K562 (cell line): ENCODE data around the gene SLC25A34. TPM values are rescaled to one million over a fixed set of nuclear protein-coding genes. Genes with fewer than 3 reads are reported as not detected.

ENCODE experiments used
- ATAC-seq: fragments of 200-7000 bp; cut with Tn5 transposase; 3 replicates; pipeline ENCODE4 v1.9.1; 2020; ENCODE audit warnings: moderate library complexity
- BruUV-seq: library from RNA; stranded (reverse); fragments of 400-500 nt; replicated peaks from 2 replicates; lab custom pipeline; 2021; lab: Mats Ljungman, UMichigan
- CTCF ChIA-PET: fragments of 300-600 bp; formaldehyde crosslinking; extraction: SDS; loops from one replicate; lab custom pipeline; 2021; ENCODE audit warnings: low intra/inter-chr PET ratio; lab: Yijun Ruan, JAX
- POLR2A ChIA-PET: fragments of 300-600, 350-650 bp; sonication (Branson Sonifier 250); formaldehyde crosslinking; extraction: SDS; loops from one replicate; lab custom pipeline; 2021; ENCODE audit warnings: antibody characterized with exemption, inconsistent platforms; lab: Yijun Ruan, JAX
- DNase-seq, 4 experiments: peaks; one replicate each; pipeline versions ENCODE4 v3.0.0 to v3.0.0-alpha.2; 2011 to 2018; ENCODE audit warnings: low spot score in 3 of 4, mixed read lengths in 3 of 4; ENCODE audit errors: extremely low read depth in 1 of 4
- FAIRE-seq: peaks from 2 replicates; lab custom pipeline; 2011; peaks lifted over from hg19 to GRCh38; lab: Jason Lieb, UNC
- H2AFZ ChIP-seq: 2 replicates; pipeline ENCODE4 v1.6.0; 2011; ENCODE audit warnings: low read depth, low read length, control low read depth, inconsistent platforms
- H3K27ac ChIP-seq: fragments of 200-600 bp; 3 replicates; pipeline ENCODE4 v1.8.0; 2011; ENCODE audit warnings: low read depth, mild to moderate bottlenecking, control low read depth, inconsistent platforms, low read length, moderate library complexity, mixed read lengths; ENCODE audit errors: extremely low read depth
- H3K27me3 ChIP-seq, 2 experiments: fragments of 300-600 bp in 1 of 2; 2 replicates in 1 of 2; 3 replicates in 1 of 2; pipeline versions ENCODE4 v1.6.0 to v1.8.0; 2011; ENCODE audit warnings: inconsistent platforms in 2 of 2, low read length in 2 of 2, mild to moderate bottlenecking in 1 of 2, mixed read lengths in 1 of 2, moderate library complexity in 1 of 2; ENCODE audit not compliant: control insufficient read depth in 2 of 2, insufficient read depth in 2 of 2
- H3K36me3 ChIP-seq: fragments of 300-600 bp; 3 replicates; pipeline ENCODE4 v1.8.0; 2011; ENCODE audit warnings: mild to moderate bottlenecking, low read length, inconsistent platforms; ENCODE audit not compliant: control insufficient read depth, insufficient read depth
- H3K4me1 ChIP-seq, 2 experiments: fragments of 200-600 bp in 1 of 2; replicated peaks in 1 of 2; 2 replicates in 1 of 2; 3 replicates in 1 of 2; pipeline versions ENCODE4 v1.5.1 to v1.8.0; 2011; ENCODE audit warnings: inconsistent platforms in 2 of 2, low read length in 2 of 2, mild to moderate bottlenecking in 1 of 2, mixed read lengths in 1 of 2, moderate library complexity in 1 of 2; ENCODE audit not compliant: control insufficient read depth in 2 of 2, insufficient read depth in 2 of 2
- H3K4me2 ChIP-seq: 2 replicates; pipeline ENCODE4 v1.6.1; 2011; ENCODE audit warnings: low read length, control low read depth, inconsistent platforms, mixed read lengths; ENCODE audit not compliant: insufficient read depth
- H3K4me3 ChIP-seq: fragments of 200-600 bp; sonication (generic), shearing (Covaris generic); 2 replicates; pipeline ENCODE4 v1.5.1; 2016; ENCODE audit warnings: control low read depth, inconsistent platforms
- H3K79me2 ChIP-seq: fragments of 200-600 bp; 3 replicates; pipeline ENCODE4 v1.8.0; 2011; ENCODE audit warnings: low read length, inconsistent platforms; ENCODE audit not compliant: control insufficient read depth, insufficient read depth
- H3K9ac ChIP-seq, 2 experiments: 2 replicates each; pipeline versions ENCODE4 v1.6.0 to v1.6.1; 2011; ENCODE audit warnings: low read depth in 2 of 2, low read length in 2 of 2, control low read depth in 1 of 2, inconsistent platforms in 1 of 2, mild to moderate bottlenecking in 1 of 2, mixed read lengths in 1 of 2; ENCODE audit not compliant: insufficient read depth in 1 of 2
- H3K9me1 ChIP-seq: one replicate; pipeline ENCODE4 v1.6.0; 2011; ENCODE audit warnings: inconsistent platforms, mild to moderate bottlenecking, low read length, moderate library complexity; ENCODE audit not compliant: control insufficient read depth, insufficient read depth
- H3K9me3 ChIP-seq: replicated peaks from 2 replicates; pipeline ENCODE4 v1.5.1; 2011; ENCODE audit warnings: low read depth, low read length, inconsistent platforms; ENCODE audit not compliant: control insufficient read depth, insufficient read depth
- H4K20me1 ChIP-seq: replicated peaks from 2 replicates; pipeline ENCODE4 v1.6.1; 2011; ENCODE audit warnings: low read length, inconsistent platforms, mixed read lengths; ENCODE audit not compliant: control insufficient read depth, insufficient read depth
- CBFA2T2 ChIP-seq: fragments of 450-650 bp; conservative IDR thresholded peaks from 2 replicates; pipeline ENCODE4 v1.6.1; 2017; ENCODE audit warnings: mild to moderate bottlenecking
- FOXP4 ChIP-seq: sonication (generic); formaldehyde crosslinking; IDR thresholded peaks from 2 replicates; pipeline ENCODE4 v1.8.0; 2022; ENCODE audit warnings: mild to moderate bottlenecking, missing genetic modification reagents, borderline replicate concordance
- HNRNPK ChIP-seq: fragments of 200-400 bp; formaldehyde crosslinking; IDR thresholded peaks from one replicate; pipeline ENCODE4 v1.6.1; 2018; ENCODE audit warnings: mild to moderate bottlenecking, low read depth, low read length; ENCODE audit not compliant: poor library complexity, severe bottlenecking
- SRF ChIP-seq, 2 experiments: fragments of 250-450, 450-650 bp in 1 of 2; sonication (Bioruptor Pico) in 1 of 2; sonication (generic) in 1 of 2; formaldehyde crosslinking; IDR thresholded peaks; 2 replicates each; pipeline versions ENCODE4 v1.5.0 to v1.5.1; 2020 to 2022; ENCODE audit warnings: mild to moderate bottlenecking in 1 of 2, missing genetic modification reagents in 1 of 2
- WGBS: fragments of 100-300 bp; shearing (Covaris generic); methylation state at CpG from one replicate; pipeline ENCODE4 v1.1.6; 2016; ENCODE audit warnings: low coverage, mixed read lengths; ENCODE audit not compliant: insufficient coverage; ENCODE audit errors: missing lambda C conversion rate; 5-methylcytosine and 5-hydroxymethylcytosine counted together
- in situ Hi-C: fragments of 300-500 bp; cut with MboI; formaldehyde crosslinking; loops from 4 replicates; pipeline ENCODE4 v1.15.0; 2018; ENCODE audit warnings: inconsistent platforms, mixed read lengths
- intact Hi-C: fragments of 100-400 bp; cut with micrococcal nuclease; formaldehyde crosslinking; loops from 2 replicates; pipeline ENCODE4 v1.14.2; 2022
- polyA plus RNA-seq, 8 experiments: library from polyadenylated mRNA; depleted of rRNA in 4 of 8; stranded (reverse) in 5 of 8; unstranded in 3 of 8; fragments of >200 nt; fragmentation: Nextera tagmentation in 2 of 8; fragmentation: Illumina TruSeq in 1 of 8; extraction: Ambion mirVana in 2 of 8; extraction: Trizol in 1 of 8; gene quantifications; 2 replicates each; pipeline versions ENCODE4 v1.2.1 to v1.2.3, GENCODE V29; 2011 to 2014; ENCODE audit warnings: inconsistent platforms in 1 of 8, missing spikeins in 1 of 8
- total RNA-seq, 7 experiments: library from RNA; depleted of rRNA in 6 of 7; stranded (reverse); fragments of >200 nt in 6 of 7; fragmentation: Illumina TruSeq in 2 of 7; extraction: Trizol in 2 of 7; gene quantifications; 2 replicates each; pipeline versions ENCODE4 v1.2.1 to v1.2.3, GENCODE V29; 2011 to 2021; ENCODE audit warnings: low replicate concordance in 1 of 7

The SLC25A34 gene
- total and polyA plus RNA-seq, 9 of the 15 experiments (the other 6 are each of a cell fraction or from before 2014, with no cell fraction given): 0.01 to 0.57 (median 0.16) TPM

GRCh38 chr1:15742339-15742801 lies 6.3 kb downstream of the SLC25A34 start, which contains the start of gene TMEM82:
Gene TMEM82, plus strand, starts transcription at chr1:15742499. Its CDS starts 61 bp downstream, at chr1:15742560.
- Histone ChIP-seq H4K20me1 (peaks cover 4% of the 10 kb centered on the region), H3K36me3 (no peaks in the 10 kb centered on the region), H3K9me1 (no peaks in the 10 kb centered on the region), H3K27me3 (peaks cover 0 to 7% of the 10 kb centered on the region in 2 experiments; a peak in 1 of 5 replicates), H3K4me3 (no peak within 1 kb of the TSS), H3K79me2 (no peaks in the 10 kb centered on the region), H3K4me2 (peak within 1 kb of the TSS; percentile 35; the same call in 1 of the 2 replicates), H3K9ac (peak within 1 kb of the TSS in 1 of 2 experiments; percentile 80; a peak in 2 of 4 replicates), H3K27ac (no peak within 1 kb of the TSS), H3K4me1 (peaks cover 3 to 54% of the 10 kb centered on the region in 2 experiments; a peak in 4 of 5 replicates), H2AFZ (peak within 1 kb of the TSS; percentile 85), H3K9me3 (no peaks in the 10 kb centered on the region)
- intact Hi-C loops (no loop called here), in situ Hi-C loops (no loop called here)
- 14% methylated on average over 11 of the region's 14 CpGs for WGBS
- DNase-seq: peak in 2 of 4 experiments; percentile 50 to 62
- FAIRE-seq: no peak
- TF ChIP-seq HNRNPK (no peak), CBFA2T2 (no peak), SRF (CRISPR knock-in tag; IDR thresholded peaks at IDR 0.05) (no peak), FOXP4 (CRISPR knock-in tag) (no peak)
- ATAC-seq: no peak
- ChIA-PET POLR2A (interaction anchor here (0.6 kb wide), 1 partner anchor 11 kb away, joined by 3 read pairs; no protein-coding TSS in a partner anchor), CTCF (no interaction called here)
- no TSS peak for BruUV-seq
